Measurements from ENCODE around the gene GBA2.

GRCh38 chr9:35687972-35688557 is 61.0 kb downstream of the GBA2 start:
- TF ChIP-seq, protein P1, sequence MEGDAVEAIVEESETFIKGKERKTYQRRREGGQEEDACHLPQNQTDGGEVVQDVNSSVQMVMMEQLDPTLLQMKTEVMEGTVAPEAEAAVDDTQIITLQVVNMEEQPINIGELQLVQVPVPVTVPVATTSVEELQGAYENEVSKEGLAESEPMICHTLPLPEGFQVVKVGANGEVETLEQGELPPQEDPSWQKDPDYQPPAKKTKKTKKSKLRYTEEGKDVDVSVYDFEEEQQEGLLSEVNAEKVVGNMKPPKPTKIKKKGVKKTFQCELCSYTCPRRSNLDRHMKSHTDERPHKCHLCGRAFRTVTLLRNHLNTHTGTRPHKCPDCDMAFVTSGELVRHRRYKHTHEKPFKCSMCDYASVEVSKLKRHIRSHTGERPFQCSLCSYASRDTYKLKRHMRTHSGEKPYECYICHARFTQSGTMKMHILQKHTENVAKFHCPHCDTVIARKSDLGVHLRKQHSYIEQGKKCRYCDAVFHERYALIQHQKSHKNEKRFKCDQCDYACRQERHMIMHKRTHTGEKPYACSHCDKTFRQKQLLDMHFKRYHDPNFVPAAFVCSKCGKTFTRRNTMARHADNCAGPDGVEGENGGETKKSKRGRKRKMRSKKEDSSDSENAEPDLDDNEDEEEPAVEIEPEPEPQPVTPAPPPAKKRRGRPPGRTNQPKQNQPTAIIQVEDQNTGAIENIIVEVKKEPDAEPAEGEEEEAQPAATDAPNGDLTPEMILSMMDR (IDR thresholded peaks at IDR 0.05), result no peak
- TF ChIP-seq POLR2A (IDR thresholded peaks at IDR 0.05), result no peak

Data from Peyer's patch (tissue), 4 donors.